HG02884 (cell line): ENCODE data around the gene FCGR3B.
"Not testable (repeated sequence)": the region's sequence is repeated elsewhere in the genome, so short reads cannot be mapped to it uniquely, and the experiment has no call there.

Experiments used
- ATAC-seq: cut with Tn5 transposase; IDR thresholded peaks from one replicate; pipeline ENCODE4 v1.9.1; 2021; ENCODE audit warnings: mild to moderate bottlenecking, moderate library complexity; ENCODE audit not compliant: unreplicated experiment

Gene FCGR3B

DNA sequence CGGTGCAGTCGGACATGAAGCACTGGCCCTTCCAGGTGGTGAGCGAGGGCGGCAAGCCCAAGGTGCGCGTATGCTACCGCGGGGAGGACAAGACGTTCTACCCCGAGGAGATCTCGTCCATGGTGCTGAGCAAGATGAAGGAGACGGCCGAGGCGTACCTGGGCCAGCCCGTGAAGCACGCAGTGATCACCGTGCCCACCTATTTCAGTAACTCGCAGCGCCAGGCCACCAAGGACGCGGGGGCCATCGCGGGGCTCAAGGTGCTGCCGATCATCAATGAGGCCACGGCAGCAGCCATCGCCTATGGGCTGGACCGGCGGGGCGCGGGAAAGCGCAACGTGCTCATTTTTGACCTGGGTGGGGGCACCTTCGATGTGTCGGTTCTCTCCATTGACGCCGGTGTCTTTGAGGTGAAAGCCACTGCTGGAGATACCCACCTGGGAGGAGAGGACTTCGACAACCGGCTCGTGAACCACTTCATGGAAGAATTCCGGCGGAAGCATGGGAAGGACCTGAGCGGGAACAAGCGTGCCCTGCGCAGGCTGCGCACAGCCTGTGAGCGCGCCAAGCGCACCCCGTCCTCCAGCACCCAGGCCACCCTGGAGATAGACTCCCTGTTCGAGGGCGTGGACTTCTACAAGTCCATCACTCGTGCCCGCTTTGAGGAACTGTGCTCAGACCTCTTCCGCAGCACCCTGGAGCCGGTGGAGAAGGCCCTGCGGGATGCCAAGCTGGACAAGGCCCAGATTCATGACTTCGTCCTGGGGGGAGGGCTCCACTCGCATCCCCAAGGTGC, 24.2 kb downstream of the FCGR3B start:
- not testable (repeated sequence) for ATAC-seq

DNA sequence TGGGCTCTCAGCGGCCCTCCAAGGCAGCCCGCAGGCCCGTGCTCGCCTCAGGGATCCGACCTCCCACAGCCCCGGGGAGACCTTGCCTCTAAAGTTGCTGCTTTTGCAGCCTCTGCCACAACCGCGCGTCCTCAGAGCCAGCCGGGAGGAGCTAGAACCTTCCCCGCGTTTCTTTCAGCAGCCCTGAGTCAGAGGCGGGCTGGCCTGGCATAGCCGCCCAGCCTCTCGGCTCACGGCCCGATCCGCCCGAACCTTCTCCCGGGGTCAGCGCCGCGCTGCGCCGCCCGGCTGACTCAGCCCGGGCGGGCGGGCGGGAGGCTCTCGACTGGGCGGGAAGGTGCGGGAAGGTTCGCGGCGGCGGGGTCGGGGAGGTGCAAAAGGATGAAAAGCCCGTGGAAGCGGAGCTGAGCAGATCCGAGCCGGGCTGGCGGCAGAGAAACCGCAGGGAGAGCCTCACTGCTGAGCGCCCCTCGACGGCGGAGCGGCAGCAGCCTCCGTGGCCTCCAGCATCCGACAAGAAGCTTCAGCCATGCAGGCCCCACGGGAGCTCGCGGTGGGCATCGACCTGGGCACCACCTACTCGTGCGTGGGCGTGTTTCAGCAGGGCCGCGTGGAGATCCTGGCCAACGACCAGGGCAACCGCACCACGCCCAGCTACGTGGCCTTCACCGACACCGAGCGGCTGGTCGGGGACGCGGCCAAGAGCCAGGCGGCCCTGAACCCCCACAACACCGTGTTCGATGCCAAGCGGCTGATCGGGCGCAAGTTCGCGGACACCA, 25.0 kb downstream of the FCGR3B start:
- ATAC-seq, result not testable (repeated sequence)

DNA sequence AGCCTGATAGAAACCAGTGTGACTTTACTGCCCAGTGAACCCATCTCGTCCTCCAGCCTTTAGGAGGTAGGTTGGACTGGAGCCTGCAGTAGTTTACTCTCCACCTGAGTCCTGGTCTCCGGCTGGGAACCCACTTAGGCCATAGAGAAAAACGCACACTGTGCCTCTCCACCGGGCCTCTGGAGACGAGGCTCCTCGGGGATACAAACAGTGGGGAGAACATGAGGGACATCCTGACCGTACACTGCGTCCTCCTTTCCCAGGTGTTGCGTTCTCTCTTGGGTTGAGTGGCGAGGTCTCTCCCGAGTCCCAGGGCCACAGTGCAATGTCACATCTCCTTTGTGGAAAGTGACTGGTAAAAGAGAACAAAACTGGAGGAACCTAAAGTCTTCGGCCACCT, 26.0 kb downstream of the FCGR3B start:
- not testable (repeated sequence) for ATAC-seq

GRCh38 chr1:161597077-161597476, 33.9 kb downstream of the FCGR3B start:
- not testable (repeated sequence) for ATAC-seq

- not testable (repeated sequence) for ATAC-seq
Observed at GRCh38 chr1:161595583-161595982, 35.4 kb downstream of the FCGR3B start.

DNA sequence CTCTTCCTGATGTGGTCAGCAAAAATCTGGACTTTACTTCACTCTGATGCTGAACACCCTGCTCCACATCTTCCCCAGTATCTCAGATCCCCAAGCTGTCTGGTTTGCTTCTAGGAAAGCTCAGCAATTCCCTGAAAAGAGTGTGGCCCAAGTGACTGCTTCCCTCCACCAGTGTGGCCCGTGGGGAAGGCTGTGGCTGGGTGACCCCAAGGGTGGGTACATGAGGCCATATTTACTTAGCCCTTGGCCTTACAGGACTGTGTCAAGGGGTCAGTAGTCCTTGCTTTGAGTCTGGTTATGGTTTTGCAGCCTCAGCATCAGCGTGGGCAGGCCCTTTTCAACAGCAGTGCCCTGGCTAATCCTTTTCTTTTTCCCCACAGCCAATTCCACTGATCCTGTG, 35.8 kb downstream of the FCGR3B start:
- ATAC-seq, result not testable (repeated sequence)

DNA sequence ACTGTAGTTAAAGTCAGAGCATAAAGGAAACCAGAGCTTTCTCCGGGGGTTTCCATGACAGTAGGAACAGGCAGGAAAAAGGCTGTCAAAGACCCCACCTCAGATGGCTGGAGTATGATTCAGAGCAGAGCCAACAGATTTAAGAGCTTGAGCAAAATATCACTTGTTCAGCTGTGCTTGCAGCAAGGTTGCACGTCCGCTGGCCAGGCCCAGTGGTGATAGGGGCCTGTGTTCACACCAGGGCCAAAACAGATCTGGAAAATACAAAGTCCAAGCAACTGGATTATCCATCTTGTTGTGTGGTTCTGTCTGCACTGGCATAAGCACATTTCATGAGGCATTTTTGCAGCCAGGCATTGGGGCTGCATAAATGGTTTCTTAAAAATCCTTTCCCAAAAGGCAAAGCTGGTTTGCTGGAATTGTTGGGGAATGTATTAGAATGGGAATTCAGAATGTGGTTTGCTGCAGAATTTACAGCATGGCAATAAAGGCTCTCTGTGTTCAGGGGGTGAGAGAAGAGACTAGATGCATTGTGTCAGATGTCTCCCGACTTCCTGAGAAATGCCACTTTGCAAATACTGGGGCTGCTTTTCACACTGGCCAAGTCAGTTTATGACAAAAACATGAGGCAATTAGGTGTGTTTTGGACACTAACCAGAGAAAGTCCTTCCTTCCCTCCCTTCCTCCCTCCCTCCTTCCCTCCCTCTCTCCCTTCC, 36.5 kb downstream of the FCGR3B start:
- not testable (repeated sequence) for ATAC-seq

DNA sequence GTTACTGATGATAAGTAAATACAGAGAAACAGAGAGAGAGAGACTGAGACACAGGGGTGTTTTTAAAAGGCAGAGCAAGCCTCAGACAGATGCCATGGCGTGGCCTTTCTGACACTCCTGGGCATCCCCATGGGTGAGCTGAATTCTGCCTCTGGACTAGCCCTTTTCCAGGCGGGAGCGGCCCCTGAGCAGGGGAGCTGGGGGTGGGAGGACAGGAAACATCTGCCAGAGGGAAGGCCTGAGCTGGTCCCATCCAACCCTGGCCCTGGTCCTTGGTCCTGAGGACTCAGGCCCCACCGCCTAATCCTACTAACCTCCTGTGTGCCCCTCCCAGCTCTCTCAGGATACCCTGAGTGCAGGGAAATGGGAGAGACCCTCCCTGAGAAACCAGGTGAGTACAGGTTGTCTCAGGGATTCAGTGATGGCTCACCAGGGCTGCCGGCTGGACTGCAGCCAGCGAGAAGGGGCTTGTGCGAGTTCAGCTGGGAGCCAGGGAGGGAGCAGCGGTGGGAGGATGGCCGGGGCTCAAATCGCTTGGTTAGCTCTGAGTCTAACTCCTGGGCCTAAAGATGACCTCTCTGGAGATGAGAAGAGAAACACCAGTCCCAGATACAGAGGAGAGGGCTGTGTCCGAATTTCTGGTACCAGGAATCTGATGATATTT, 37.8 kb downstream of the FCGR3B start:
- ATAC-seq, result not testable (repeated sequence)

DNA sequence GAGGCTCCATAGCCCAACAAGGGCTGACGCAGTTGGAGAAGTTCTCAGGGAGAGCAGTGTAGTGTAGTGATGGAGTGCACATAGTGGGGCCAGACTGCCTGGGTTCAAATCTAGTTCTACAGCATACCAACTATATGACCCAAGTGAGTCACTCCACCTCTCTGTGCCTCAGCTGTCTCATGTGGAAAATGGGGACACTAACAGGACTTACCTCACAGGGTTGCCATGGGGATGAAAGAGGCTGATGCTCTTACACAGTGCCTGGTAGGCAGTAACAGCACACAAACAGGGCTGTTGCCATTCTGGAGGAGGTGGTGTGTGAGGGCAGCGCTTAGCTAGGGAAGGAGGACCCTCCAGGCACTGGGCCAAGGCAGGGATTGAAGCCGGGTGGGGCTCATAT, 38.4 kb downstream of the FCGR3B start:
- not testable (repeated sequence) for ATAC-seq

DNA sequence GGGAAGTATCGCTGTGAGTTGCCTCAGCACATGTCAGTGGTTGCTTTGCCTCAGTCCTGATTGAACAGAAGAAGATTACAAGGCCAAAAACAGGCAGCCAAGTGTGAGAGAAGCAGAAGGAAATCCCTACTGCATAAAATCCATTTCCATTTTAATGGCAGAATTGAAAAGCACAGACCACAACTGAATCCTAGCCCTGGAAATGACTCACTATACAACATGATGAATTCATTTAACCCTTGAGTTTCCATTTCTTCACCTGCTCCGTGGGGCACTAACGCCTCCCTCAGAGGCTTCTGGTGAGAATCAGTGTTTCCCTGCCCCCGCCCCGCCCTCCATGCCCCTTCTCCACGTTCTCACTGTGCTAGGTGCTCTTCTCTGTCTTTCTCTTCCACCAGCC, 41.1 kb downstream of the FCGR3B start:
- ATAC-seq, result not testable (repeated sequence)

DNA sequence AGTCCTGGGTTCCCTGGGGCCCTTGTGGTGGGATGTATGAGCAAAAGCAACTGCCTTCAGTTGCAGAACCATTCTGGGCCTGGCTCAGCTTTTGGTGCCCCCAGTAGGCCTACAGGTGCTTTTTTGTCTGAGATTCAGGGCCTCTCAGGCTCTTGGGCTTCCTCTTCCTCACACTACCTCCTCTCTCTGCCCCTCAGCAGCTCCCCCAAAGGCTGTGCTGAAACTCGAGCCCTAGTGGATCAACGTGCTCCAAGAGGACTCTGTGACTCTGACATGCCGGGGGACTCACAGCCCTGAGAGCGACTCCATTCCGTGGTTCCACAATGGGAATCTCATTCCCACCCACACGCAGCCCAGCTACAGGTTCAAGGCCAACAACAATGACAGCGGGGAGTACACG, 41.6 kb downstream of the FCGR3B start:
- not testable (repeated sequence) for ATAC-seq

GRCh38 chr1:161588596-161588995, 42.4 kb downstream of the FCGR3B start:
- ATAC-seq, result not testable (repeated sequence)

- ATAC-seq, result not testable (repeated sequence)
Observed at GRCh38 chr1:161582882-161583281, 48.1 kb downstream of the FCGR3B start.

DNA sequence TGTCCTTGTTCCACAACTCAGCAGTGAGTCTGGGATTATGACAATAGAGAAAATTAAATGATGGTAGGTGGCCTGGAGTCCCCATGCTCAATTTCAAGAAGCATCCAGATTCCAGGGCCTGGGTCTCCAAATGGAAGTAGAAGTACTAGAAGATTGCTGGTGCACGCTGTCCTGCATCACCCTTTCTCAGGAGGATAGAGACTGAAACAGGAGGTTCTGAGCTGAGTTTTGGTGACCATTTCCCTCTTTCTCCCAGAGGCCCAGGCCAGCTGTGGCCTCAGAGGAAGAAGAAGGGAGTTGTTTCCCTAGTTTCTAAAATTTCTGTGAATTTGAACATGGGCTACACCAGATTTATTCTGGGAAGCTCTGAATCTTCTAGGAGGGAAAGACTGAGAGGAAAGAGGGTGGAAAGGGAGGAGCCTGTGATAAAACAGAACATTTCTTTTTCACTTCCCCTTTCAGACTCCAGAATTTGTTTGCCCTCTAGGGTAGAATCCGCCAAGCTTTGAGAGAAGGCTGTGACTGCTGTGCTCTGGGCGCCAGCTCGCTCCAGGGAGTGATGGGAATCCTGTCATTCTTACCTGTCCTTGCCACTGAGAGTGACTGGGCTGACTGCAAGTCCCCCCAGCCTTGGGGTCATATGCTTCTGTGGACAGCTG, 50.0 kb downstream of the FCGR3B start:
- peak; percentile 76 for ATAC-seq

DNA sequence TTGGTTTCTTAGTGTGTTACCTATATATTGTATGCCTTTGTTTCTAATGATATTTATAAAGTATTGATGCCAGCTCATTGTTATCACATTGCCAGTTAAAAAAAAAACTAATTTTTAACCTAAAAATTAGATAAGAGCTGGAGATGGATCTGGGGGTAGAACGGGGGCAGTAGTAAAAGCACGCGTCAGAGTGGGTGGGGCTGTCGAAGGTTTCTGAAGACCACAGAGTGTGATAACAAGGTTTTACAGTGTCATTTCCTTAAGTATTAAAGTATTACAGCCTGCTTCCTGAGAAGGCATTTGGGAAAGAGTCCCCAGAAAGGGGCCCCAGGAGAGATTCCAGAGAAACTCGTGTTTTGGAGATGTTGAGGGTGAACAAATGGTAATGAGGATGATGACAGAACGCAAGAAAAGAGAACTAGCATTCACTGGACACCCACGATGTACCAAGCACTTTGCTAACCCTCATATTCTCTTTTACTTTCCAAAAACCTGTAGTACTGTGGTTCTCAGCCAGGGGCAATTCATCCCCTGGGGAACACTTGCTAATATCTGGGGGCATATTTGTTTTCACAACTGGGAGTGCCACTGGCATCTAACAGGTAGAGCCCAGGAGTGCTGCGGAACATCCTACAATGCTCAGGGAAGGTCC, 51.0 kb downstream of the FCGR3B start:
- ATAC-seq, result not testable (repeated sequence)

GRCh38 chr1:161576676-161577075, 54.3 kb downstream of the FCGR3B start:
- not testable (repeated sequence) for ATAC-seq
